ENCODE data around the gene ARFRP1. TPM values are rescaled to one million over a fixed set of nuclear protein-coding genes. Genes with fewer than 3 reads are reported as not detected.

Gene ARFRP1
- polyA plus RNA-seq, 3 donors, result 18.2 to 31.1 (median 20.7) TPM

- Mint-ChIP-seq H3K9me3 (peaks cover 0 to 4% (median 0%) of the 10 kb centered on the region in 7 donors), H3K4me3 (peak overlapping the region; percentile 62 to 71), H3K4me1 (peaks cover 21% of the 10 kb centered on the region), H3K36me3 (peaks cover 8 to 15% of the 10 kb centered on the region in 2 donors), H3K27me3 (ENCODE audit: low read depth in 3 of 3) (peaks cover 17 to 37% (median 25%) of the 10 kb centered on the region in 3 donors), H3K27ac (no peak overlapping the region)
- TF ChIP-seq CTCF (IDR thresholded peaks at IDR 0.05), result no peak
- intact Hi-C loops (cut with micrococcal nuclease), result loop anchor here in 1 of 2 donors (2.0 to 5.0 kb wide), 3 partner anchors 31 to 122 kb away; partner anchors contain the start of genes ABHD16B, RTEL1 and ZGPAT
- H3K27ac ChIP-seq (ENCODE audit: low read depth in 1 of 2, low read length in 2 of 2), result peak overlapping the region; percentile 26 to 36
- peak in 1 of 3 donors; percentile 13 for DNase-seq
- peak overlapping the region; percentile 58 to 83 (median 59) for H3K4me3 ChIP-seq (replicated peaks in 1 of 3; ENCODE audit: low read depth in 2 of 3, low read length in 3 of 3)
- H3K79me2 ChIP-seq (ENCODE audit: insufficient read depth, low read length), result peaks cover 7% of the 10 kb centered on the region
- H3K9ac ChIP-seq (ENCODE audit: insufficient read depth, low read length, poor library complexity, severe bottlenecking), result peak overlapping the region; percentile 61
- peak overlapping the region; percentile 93 for H3K4me2 ChIP-seq (replicated peaks; ENCODE audit: extremely low read depth, low read length, poor library complexity, severe bottlenecking)
- H3K4me1 ChIP-seq (ENCODE audit: control insufficient read depth in 1 of 2, insufficient read depth in 2 of 2, low read length in 2 of 2), result peaks cover 35 to 47% of the 10 kb centered on the region in 2 donors
- H3K27me3 ChIP-seq (ENCODE audit: control insufficient read depth in 2 of 2, insufficient read depth in 2 of 2, low read length in 2 of 2), result peaks cover 8 to 26% of the 10 kb centered on the region in 2 donors
- H3K36me3 ChIP-seq (replicated peaks in 1 of 2; ENCODE audit: control insufficient read depth in 1 of 2, insufficient read depth in 2 of 2, low read length in 2 of 2), result peaks cover 8 to 21% of the 10 kb centered on the region in 2 donors
- peak overlapping the region; percentile 78 for H2AFZ ChIP-seq (ENCODE audit: insufficient read depth, low read depth, low read length, poor library complexity, severe bottlenecking)
- whole genome bisulfite sequencing (ENCODE audit: insufficient coverage), result under 1% methylated on average over 78 of the region's 80 CpGs
- peaks cover 41% of the 10 kb centered on the region for H4K20me1 ChIP-seq (ENCODE audit: insufficient read depth, low read length)
- no peaks in the 10 kb centered on the region for H3K9me3 ChIP-seq (replicated peaks in 1 of 2; ENCODE audit: control insufficient read depth in 1 of 2, insufficient read depth in 1 of 2, low read length in 2 of 2)
Measured at GRCh38 chr20:63740070-63740626, 32.4 kb upstream of the ARFRP1 start.

- Histone ChIP-seq H2AFZ (ENCODE audit: insufficient read depth, low read depth, low read length, poor library complexity, severe bottlenecking) (peak within 1 kb of the TSS; percentile 78), H3K9me3 (replicated peaks in 1 of 2; ENCODE audit: control insufficient read depth in 1 of 2, insufficient read depth in 1 of 2, low read length in 2 of 2) (no peaks in the 10 kb centered on the region), H3K4me1 (ENCODE audit: control insufficient read depth in 1 of 2, insufficient read depth in 2 of 2, low read length in 2 of 2) (peaks cover 35 to 47% of the 10 kb centered on the region in 2 donors), H3K27ac (ENCODE audit: low read depth in 1 of 2, low read length in 2 of 2) (peak within 1 kb of the TSS; percentile 26 to 36), H3K4me3 (replicated peaks in 1 of 3; ENCODE audit: low read depth in 2 of 3, low read length in 3 of 3) (peak within 1 kb of the TSS; percentile 58 to 83 (median 59)), H3K79me2 (ENCODE audit: insufficient read depth, low read length) (peaks cover 7% of the 10 kb centered on the region), H3K4me2 (replicated peaks; ENCODE audit: extremely low read depth, low read length, poor library complexity, severe bottlenecking) (peak within 1 kb of the TSS; percentile 93), H3K9ac (ENCODE audit: insufficient read depth, low read length, poor library complexity, severe bottlenecking) (peak within 1 kb of the TSS; percentile 61), H4K20me1 (ENCODE audit: insufficient read depth, low read length) (peaks cover 49% of the 10 kb centered on the region), H3K27me3 (ENCODE audit: control insufficient read depth in 2 of 2, insufficient read depth in 2 of 2, low read length in 2 of 2) (peaks cover 8 to 26% of the 10 kb centered on the region in 2 donors), H3K36me3 (replicated peaks in 1 of 2; ENCODE audit: control insufficient read depth in 1 of 2, insufficient read depth in 2 of 2, low read length in 2 of 2) (peaks cover 15 to 28% of the 10 kb centered on the region in 2 donors)
- DNase-seq, result peak; percentile 62 to 71 (median 71)
- Mint-ChIP-seq H3K9me3 (peaks cover 0 to 4% (median 0%) of the 10 kb centered on the region in 7 donors), H3K4me3 (peak within 1 kb of the TSS; percentile 62 to 71), H3K27me3 (ENCODE audit: low read depth in 3 of 3) (peaks cover 17 to 37% (median 25%) of the 10 kb centered on the region in 3 donors), H3K36me3 (peaks cover 8 to 20% of the 10 kb centered on the region in 2 donors), H3K4me1 (peaks cover 21% of the 10 kb centered on the region), H3K27ac (peak within 1 kb of the TSS in 1 of 7 donors; percentile 36)
- intact Hi-C loops (cut with micrococcal nuclease), result loop anchor here (2.0 to 5.0 kb wide), 5 partner anchors 31 to 167 kb away; partner anchors contain the start of genes ABHD16B (in 1 of the 2), HELZ2 (in 1 of the 2), RTEL1 (in 1 of the 2) and ZGPAT (in 1 of the 2)
- no peak for TF ChIP-seq CTCF (IDR thresholded peaks at IDR 0.05)
- under 1% methylated on average over 128 of the region's 136 CpGs for WGBS (ENCODE audit: insufficient coverage)
Measured at GRCh38 chr20:63739130-63740069, 31.6 kb upstream of the ARFRP1 start, which contains the start of gene SLC2A4RG. SLC2A4RG (plus strand) TSS chr20:63739776; CDS start chr20:63739913, 137 bp downstream.

Measured in CD14-positive monocyte (primary cell).